Activated CD8-positive, alpha-beta memory T cell treated with anti-CD3 and anti-CD28 coated beads for 24 hours (primary cell): ENCODE measurements around the gene PHF19.

Source experiments
- DNase-seq: peaks from one replicate; pipeline ENCODE4 v3.0.0-alpha.2; 2020

Gene PHF19

GRCh38 chr9:120913647-120914264 is 36.8 kb upstream of the PHF19 start:
- DNase-seq, result peak; percentile 63

- DNase-seq, result no peak
These were observed 36.1 kb upstream of the PHF19 start for GRCh38 chr9:120912958-120913646.

- DNase-seq, result no peak
These were observed 34.4 kb upstream of the PHF19 start for GRCh38 chr9:120911295-120911837.

- no peak for DNase-seq
These were observed 33.7 kb upstream of the PHF19 start for GRCh38 chr9:120910643-120911042.

- peak; percentile 73 for DNase-seq
These were observed 32.9 kb upstream of the PHF19 start for GRCh38 chr9:120909904-120910303.

GRCh38 chr9:120905315-120906164 is 28.6 kb upstream of the PHF19 start:
- peak; percentile 70 for DNase-seq

- no peak for DNase-seq
These were observed 28.0 kb upstream of the PHF19 start for GRCh38 chr9:120904978-120905301.

- peak; percentile 69 for DNase-seq
These were observed 27.3 kb upstream of the PHF19 start for GRCh38 chr9:120904061-120904977.

- DNase-seq, result no peak
These were observed 25.9 kb upstream of the PHF19 start for GRCh38 chr9:120902569-120903535.

- DNase-seq, result peak; percentile 72
These were observed 25.0 kb upstream of the PHF19 start for GRCh38 chr9:120901755-120902568.

GRCh38 chr9:120900824-120901223 is 23.8 kb upstream of the PHF19 start:
- DNase-seq, result peak; percentile 66

GRCh38 chr9:120899490-120900068 is 22.6 kb upstream of the PHF19 start:
- peak; percentile 65 for DNase-seq

GRCh38 chr9:120898396-120898795 is 21.4 kb upstream of the PHF19 start:
- DNase-seq, result no peak

- DNase-seq, result no peak
These were observed 19.0 kb upstream of the PHF19 start for GRCh38 chr9:120895951-120896350.

- DNase-seq, result no peak
These were observed 17.5 kb upstream of the PHF19 start for GRCh38 chr9:120894321-120895148.

GRCh38 chr9:120893611-120894307 is 16.8 kb upstream of the PHF19 start:
- DNase-seq, result no peak

GRCh38 chr9:120892748-120893610 is 16.0 kb upstream of the PHF19 start:
- DNase-seq, result peak; percentile 76
